HepG2 (cell line): ENCODE results near the gene TUBA4A. TPM values are rescaled to one million over a fixed set of nuclear protein-coding genes. Genes with fewer than 3 reads are reported as not detected.

Experiments
- ARHGAP35 ChIP-seq: sonication (generic); formaldehyde crosslinking; IDR thresholded peaks from 2 replicates; pipeline ENCODE4 v1.9.0; 2022; ENCODE audit warnings: mild to moderate bottlenecking, inconsistent platforms, moderate library complexity, missing genetic modification reagents, borderline replicate concordance
- FOXK2 ChIP-seq: fragments of 450-650 bp; IDR thresholded peaks from 2 replicates; pipeline ENCODE4 v1.6.1; 2016
- FOXM1 ChIP-seq: sonication (generic); formaldehyde crosslinking; IDR thresholded peaks from 2 replicates; pipeline ENCODE4 v1.5.0; 2020; ENCODE audit warnings: missing genetic modification reagents
- FOXO4 ChIP-seq: sonication (generic); formaldehyde crosslinking; conservative IDR thresholded peaks from 2 replicates; pipeline ENCODE4 v1.8.1; 2023; ENCODE audit warnings: missing genetic modification reagents
- GFI1 ChIP-seq: sonication (generic); formaldehyde crosslinking; IDR thresholded peaks from 2 replicates; pipeline ENCODE4 v1.5.0; 2020; ENCODE audit warnings: missing genetic modification reagents, mild to moderate bottlenecking, borderline replicate concordance
- HNF1B ChIP-seq: sonication (generic); formaldehyde crosslinking; IDR thresholded peaks from 2 replicates; pipeline ENCODE4 v1.5.1; 2020; ENCODE audit warnings: mild to moderate bottlenecking, moderate library complexity, missing genetic modification reagents
- HNF4G ChIP-seq, 2 experiments: sonication (generic) in 1 of 2; formaldehyde crosslinking in 1 of 2; IDR thresholded peaks; 2 replicates each; pipeline versions ENCODE4 v1.4.0 to v1.6.1; 2011 to 2020; ENCODE audit warnings: borderline replicate concordance in 2 of 2, low read depth in 2 of 2, mild to moderate bottlenecking in 2 of 2, low read length in 1 of 2, missing genetic modification reagents in 1 of 2, moderate library complexity in 1 of 2
- KLF15 ChIP-seq: sonication (generic); formaldehyde crosslinking; IDR thresholded peaks from 2 replicates; pipeline ENCODE4 v1.8.1; 2023; ENCODE audit warnings: borderline replicate concordance, mild to moderate bottlenecking, inconsistent platforms, missing genetic modification reagents, mixed read lengths
- MTERF4 ChIP-seq: sonication (generic); formaldehyde crosslinking; IDR thresholded peaks from 2 replicates; pipeline ENCODE4 v1.8.0; 2023; ENCODE audit warnings: mild to moderate bottlenecking, missing genetic modification reagents
- MXD4 ChIP-seq: IDR thresholded peaks from 2 replicates; pipeline ENCODE4 v1.6.1; 2016; ENCODE audit warnings: mild to moderate bottlenecking, missing biosample characterization, missing genetic modification reagents
- NFKB2 ChIP-seq: sonication (generic); formaldehyde crosslinking; IDR thresholded peaks from 2 replicates; pipeline ENCODE4 v1.4.0; 2020; ENCODE audit warnings: missing genetic modification reagents, borderline replicate concordance
- NPAS2 ChIP-seq: sonication (generic); formaldehyde crosslinking; IDR thresholded peaks from 2 replicates; pipeline ENCODE4 v1.8.0; 2022; ENCODE audit warnings: mild to moderate bottlenecking, missing genetic modification reagents, borderline replicate concordance
- POLR2A ChIP-seq, 2 experiments: IDR thresholded peaks; 2 replicates each; pipeline ENCODE4 v1.6.1; 2011; ENCODE audit warnings: low read depth in 2 of 2, low read length in 2 of 2, mild to moderate bottlenecking in 1 of 2, moderate library complexity in 1 of 2; ENCODE audit not compliant: insufficient read depth in 1 of 2
- PRPF4 ChIP-seq: fragments of 200-400 bp; formaldehyde crosslinking; IDR thresholded peaks from 2 replicates; pipeline ENCODE4 v1.6.1; 2016; ENCODE audit warnings: low read length, low read depth; ENCODE audit not compliant: poor library complexity, severe bottlenecking
- REPIN1 ChIP-seq: sonication (generic); formaldehyde crosslinking; IDR thresholded peaks from 2 replicates; pipeline ENCODE4 v1.8.0; 2022; ENCODE audit warnings: missing genetic modification reagents, low read depth, mild to moderate bottlenecking, borderline replicate concordance
- SAP130 ChIP-seq: IDR thresholded peaks from 2 replicates; pipeline ENCODE4 v1.6.1; 2016; ENCODE audit warnings: low read depth
- TARDBP ChIP-seq: sonication (generic); formaldehyde crosslinking; IDR thresholded peaks from 2 replicates; pipeline ENCODE4 v1.8.0; 2022; ENCODE audit warnings: mild to moderate bottlenecking, missing genetic modification reagents
- TFAP4 ChIP-seq: sonication (generic); IDR thresholded peaks from 2 replicates; pipeline ENCODE4 v1.6.1; 2016; ENCODE audit warnings: low read depth, borderline replicate concordance
- ZKSCAN5 ChIP-seq: sonication (generic); formaldehyde crosslinking; IDR thresholded peaks from 2 replicates; pipeline ENCODE4 v1.5.1; 2020; ENCODE audit warnings: mild to moderate bottlenecking, missing genetic modification reagents
- ZNF24 ChIP-seq: fragments of 450-650 bp; IDR thresholded peaks from 2 replicates; pipeline ENCODE4 v1.6.1; 2017; ENCODE audit warnings: antibody characterized with exemption, mild to moderate bottlenecking
- ZNF768 ChIP-seq: sonication (generic); formaldehyde crosslinking; IDR thresholded peaks from 2 replicates; pipeline ENCODE4 v1.4.0; 2020; ENCODE audit warnings: missing genetic modification reagents
- ZNF777 ChIP-seq: sonication (generic); formaldehyde crosslinking; IDR thresholded peaks from 2 replicates; pipeline ENCODE4 v1.4.0; 2020; ENCODE audit warnings: missing genetic modification reagents
- ZNF800 ChIP-seq: sonication (generic); formaldehyde crosslinking; IDR thresholded peaks from 2 replicates; pipeline ENCODE4 v1.4.0; 2020; ENCODE audit warnings: missing genetic modification reagents
- polyA plus RNA-seq, 8 experiments: library from polyadenylated mRNA; depleted of rRNA in 3 of 8; stranded (reverse) in 7 of 8; unstranded in 1 of 8; fragments of >200 nt; fragmentation: Illumina TruSeq in 4 of 8; extraction: Trizol in 4 of 8; gene quantifications; 2 replicates each; pipeline versions ENCODE4 v1.2.1 to v1.2.3, GENCODE V29; 2011 to 2016; ENCODE audit warnings: low read depth in 4 of 8, missing spikeins in 1 of 8, mixed read lengths in 1 of 8; ENCODE audit not compliant: insufficient read depth in 1 of 8
- total RNA-seq, 5 experiments: library from RNA; depleted of rRNA; stranded (reverse); fragments of >200 nt; fragmentation: Illumina TruSeq; extraction: Trizol; gene quantifications; 2 replicates each; pipeline ENCODE4 v1.2.3, GENCODE V29; 2016; ENCODE audit warnings: low read depth in 1 of 5

TUBA4A gene
- total and polyA plus RNA-seq, 2 of the 13 experiments (the other 11 are each of a cell fraction or from before 2014, with no cell fraction given), result 1.3 to 12.7 TPM

- TF ChIP-seq TARDBP (CRISPR knock-in tag), result peak; percentile 84
- TF ChIP-seq GFI1 (CRISPR knock-in tag), result no peak
- TF ChIP-seq NFKB2 (CRISPR knock-in tag), result no peak; the same call in 1 of the 2 replicates
- peak; percentile 81 for TF ChIP-seq PRPF4
- no peak for TF ChIP-seq NPAS2 (CRISPR knock-in tag)
- TF ChIP-seq ZNF24, result no peak
- no peak for TF ChIP-seq FOXO4 (CRISPR knock-in tag)
- peak; percentile 93 for TF ChIP-seq TFAP4
- TF ChIP-seq ZNF777, result no peak
- no peak for TF ChIP-seq FOXM1 (CRISPR knock-in tag)
- TF ChIP-seq ZNF800 (CRISPR knock-in tag), result peak; percentile 51; the same call in 1 of the 2 replicates
- no peak for TF ChIP-seq KLF15 (CRISPR knock-in tag)
- TF ChIP-seq ZNF768 (CRISPR knock-in tag), result peak; percentile 78; the same call in 1 of the 2 replicates
- TF ChIP-seq MTERF4 (CRISPR knock-in tag), result peak; percentile 48; the same call in 1 of the 2 replicates
- 0 out of 4 replicates have a peak, but pooled peaks of 1 of the 2 experiments have one; percentile 31 for TF ChIP-seq POLR2A (IDR thresholded peaks at IDR 0.05; ENCODE audit: insufficient read depth in 1 of 2, low read depth in 2 of 2, low read length in 2 of 2)
- peak; percentile 99 for TF ChIP-seq HNF1B (CRISPR knock-in tag)
- no peak for TF ChIP-seq ARHGAP35 (CRISPR knock-in tag)
- TF ChIP-seq FOXK2, result peak; percentile 54; the same call in 1 of the 2 replicates
- peak; percentile 64; the same call in 1 of the 2 replicates for TF ChIP-seq ZKSCAN5
- peak; percentile 96 for TF ChIP-seq SAP130
- no peak for TF ChIP-seq HNF4G (IDR thresholded peaks at IDR 0.05; ENCODE audit: borderline replicate concordance, low read depth, low read length)
- peak; percentile 40; the same call in 1 of the 2 replicates for TF ChIP-seq HNF4G (CRISPR knock-in tag; IDR thresholded peaks at IDR 0.05; ENCODE audit: borderline replicate concordance, low read depth)
- peak; percentile 89 for TF ChIP-seq REPIN1 (CRISPR knock-in tag)
- TF ChIP-seq MXD4 (CRISPR knock-in tag), result no peak
Observed at GRCh38 chr2:219249203-219249980, 4.3 kb downstream of the TUBA4A start (continued).
